PC-9 (cell line): ENCODE results near the gene FTO.

Experiments used
- EZH2 ChIP-seq: fragments of 200-600 bp; sonication (generic); IDR thresholded peaks from 2 replicates; pipeline ENCODE4 v1.8.0; 2017; ENCODE audit warnings: antibody characterized with exemption, low read depth
- TF ChIP-seq, protein P1 (sequence below): fragments of 200-600 bp; sonication (generic); conservative IDR thresholded peaks from 2 replicates; pipeline ENCODE4 v1.6.1; 2017; ENCODE audit warnings: mixed run types, antibody characterized with exemption, mild to moderate bottlenecking, moderate library complexity

DNA sequence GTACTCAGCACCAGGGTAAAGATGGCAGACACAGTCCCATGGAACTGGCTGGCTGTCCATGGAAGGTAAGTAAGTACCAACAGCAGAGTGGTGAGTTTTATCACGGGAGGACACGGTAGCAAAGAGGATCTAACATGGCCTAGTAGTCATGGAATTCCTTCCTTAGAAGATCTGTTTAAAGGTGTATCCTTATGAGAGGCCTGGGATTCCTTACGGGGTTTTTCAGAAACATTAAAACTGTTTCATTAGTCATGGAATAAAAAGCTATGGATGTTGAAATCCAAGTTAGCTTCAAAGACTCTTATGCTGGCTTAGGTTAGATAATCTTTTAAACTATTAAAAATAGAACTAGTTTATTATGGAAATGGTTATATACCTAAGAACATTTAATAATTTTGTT, 7.4 kb downstream of the FTO start:
- TF ChIP-seq, protein P1, sequence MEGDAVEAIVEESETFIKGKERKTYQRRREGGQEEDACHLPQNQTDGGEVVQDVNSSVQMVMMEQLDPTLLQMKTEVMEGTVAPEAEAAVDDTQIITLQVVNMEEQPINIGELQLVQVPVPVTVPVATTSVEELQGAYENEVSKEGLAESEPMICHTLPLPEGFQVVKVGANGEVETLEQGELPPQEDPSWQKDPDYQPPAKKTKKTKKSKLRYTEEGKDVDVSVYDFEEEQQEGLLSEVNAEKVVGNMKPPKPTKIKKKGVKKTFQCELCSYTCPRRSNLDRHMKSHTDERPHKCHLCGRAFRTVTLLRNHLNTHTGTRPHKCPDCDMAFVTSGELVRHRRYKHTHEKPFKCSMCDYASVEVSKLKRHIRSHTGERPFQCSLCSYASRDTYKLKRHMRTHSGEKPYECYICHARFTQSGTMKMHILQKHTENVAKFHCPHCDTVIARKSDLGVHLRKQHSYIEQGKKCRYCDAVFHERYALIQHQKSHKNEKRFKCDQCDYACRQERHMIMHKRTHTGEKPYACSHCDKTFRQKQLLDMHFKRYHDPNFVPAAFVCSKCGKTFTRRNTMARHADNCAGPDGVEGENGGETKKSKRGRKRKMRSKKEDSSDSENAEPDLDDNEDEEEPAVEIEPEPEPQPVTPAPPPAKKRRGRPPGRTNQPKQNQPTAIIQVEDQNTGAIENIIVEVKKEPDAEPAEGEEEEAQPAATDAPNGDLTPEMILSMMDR: no peak
- TF ChIP-seq EZH2: no peak
